ENCODE results near the gene FGGY. TPM values are rescaled to one million over a fixed set of nuclear protein-coding genes. Genes with fewer than 3 reads are reported as not detected.
A peak's percentile ranks its signal among the peaks of the same experiment; 100 is the strongest.

The FGGY gene
- total RNA-seq, 1 donor from 2014 or later = 38.8 TPM

- DNase-seq (ENCODE audit: low spot score) = no peak
Measured at GRCh38 chr1:59413327-59413720, 116.4 kb downstream of the FGGY start.

- DNase-seq (ENCODE audit: low spot score) = no peak
Measured at GRCh38 chr1:59414406-59415133, 117.7 kb downstream of the FGGY start.

- DNase-seq (ENCODE audit: low spot score) = no peak
Measured at GRCh38 chr1:59415286-59415850, 118.5 kb downstream of the FGGY start.

- DNase-seq (ENCODE audit: low spot score) = no peak
Measured at GRCh38 chr1:59415881-59416280, 119.0 kb downstream of the FGGY start.

- no peak for DNase-seq (ENCODE audit: low spot score)
Measured at GRCh38 chr1:59417406-59417805, 120.5 kb downstream of the FGGY start.

- no peak for DNase-seq (ENCODE audit: low spot score)
Measured at GRCh38 chr1:59418363-59419144, 121.7 kb downstream of the FGGY start.

- DNase-seq (ENCODE audit: low spot score) = no peak
Measured at GRCh38 chr1:59419361-59420140, 122.7 kb downstream of the FGGY start.

- DNase-seq (ENCODE audit: low spot score) = no peak
Measured at GRCh38 chr1:59421232-59421920, 124.5 kb downstream of the FGGY start.

GRCh38 chr1:59422921-59423575, 126.2 kb downstream of the FGGY start:
- DNase-seq (ENCODE audit: low spot score) = peak; percentile 89

GRCh38 chr1:59427155-59427554, 130.3 kb downstream of the FGGY start:
- DNase-seq (ENCODE audit: low spot score) = peak; percentile 77

GRCh38 chr1:59427784-59428183, 130.9 kb downstream of the FGGY start:
- DNase-seq (ENCODE audit: low spot score) = no peak

- no peak for DNase-seq (ENCODE audit: low spot score)
Measured at GRCh38 chr1:59428828-59429227, 131.9 kb downstream of the FGGY start.

GRCh38 chr1:59429656-59430055, 132.8 kb downstream of the FGGY start:
- no peak for DNase-seq (ENCODE audit: low spot score)

- no peak for DNase-seq (ENCODE audit: low spot score)
Measured at GRCh38 chr1:59431566-59432294, 134.8 kb downstream of the FGGY start.

- DNase-seq (ENCODE audit: low spot score) = no peak
Measured at GRCh38 chr1:59432531-59433439, 135.9 kb downstream of the FGGY start.

- DNase-seq (ENCODE audit: low spot score) = no peak
Measured at GRCh38 chr1:59433440-59433813, 136.5 kb downstream of the FGGY start.

- no peak for DNase-seq (ENCODE audit: low spot score)
Measured at GRCh38 chr1:59434336-59434735, 137.4 kb downstream of the FGGY start.

GRCh38 chr1:59436637-59437036, 139.7 kb downstream of the FGGY start:
- DNase-seq (ENCODE audit: low spot score) = no peak

GRCh38 chr1:59438058-59438560, 141.2 kb downstream of the FGGY start:
- DNase-seq (ENCODE audit: low spot score) = no peak

All from ureter (tissue), 1 donor.